Spleen (tissue), 7 donors: ENCODE results near the gene INVS.

Source experiments
- CTCF ChIP-seq, 11 experiments: fragments of 200-600 bp in 7 of 11; fragments of 450-650 bp in 4 of 11; sonication (generic) in 4 of 11; IDR thresholded peaks in 8 of 11; conservative IDR thresholded peaks in 3 of 11; 1 replicate in 7 of 11; 2 replicates in 4 of 11; pipeline versions ENCODE4 v1.4.0 to v1.8.0; 2016 to 2021; ENCODE audit warnings: antibody characterized with exemption in 11 of 11, inconsistent platforms in 4 of 11, mild to moderate bottlenecking in 1 of 11
- POLR2A ChIP-seq, 3 donors: fragments of 450-650 bp; IDR thresholded peaks; one replicate each; pipeline ENCODE4 v1.5.1; 2017; ENCODE audit warnings: antibody characterized with exemption in 3 of 3, mild to moderate bottlenecking in 1 of 3
- donor health status: DM: no; HTN: no; CAD: no; lungs with moderate emphysema.
- donor health status: DM: no; HTN: no; CAD: no.
- donor health status: DM: no; HTN: no; CAD: no.

GRCh38 chr9:100324594-100325200, 225.7 kb downstream of the INVS start:
- TF ChIP-seq CTCF (IDR thresholded peaks at IDR 0.05 in 8 of 11, conservative IDR thresholded peaks at IDR 0.05 in 3 of 11) (peak in 7 of 11 experiments; percentile 3 to 48 (median 34)), POLR2A (IDR thresholded peaks at IDR 0.05) (no peak)
